AG20443 (cell line): ENCODE measurements around the gene RFNG.

ENCODE experiments used
- DNase-seq: peaks from one replicate; pipeline ENCODE4 v3.0.0; 2012; ENCODE audit warnings: low spot score, mixed read lengths

RFNG gene

DNA sequence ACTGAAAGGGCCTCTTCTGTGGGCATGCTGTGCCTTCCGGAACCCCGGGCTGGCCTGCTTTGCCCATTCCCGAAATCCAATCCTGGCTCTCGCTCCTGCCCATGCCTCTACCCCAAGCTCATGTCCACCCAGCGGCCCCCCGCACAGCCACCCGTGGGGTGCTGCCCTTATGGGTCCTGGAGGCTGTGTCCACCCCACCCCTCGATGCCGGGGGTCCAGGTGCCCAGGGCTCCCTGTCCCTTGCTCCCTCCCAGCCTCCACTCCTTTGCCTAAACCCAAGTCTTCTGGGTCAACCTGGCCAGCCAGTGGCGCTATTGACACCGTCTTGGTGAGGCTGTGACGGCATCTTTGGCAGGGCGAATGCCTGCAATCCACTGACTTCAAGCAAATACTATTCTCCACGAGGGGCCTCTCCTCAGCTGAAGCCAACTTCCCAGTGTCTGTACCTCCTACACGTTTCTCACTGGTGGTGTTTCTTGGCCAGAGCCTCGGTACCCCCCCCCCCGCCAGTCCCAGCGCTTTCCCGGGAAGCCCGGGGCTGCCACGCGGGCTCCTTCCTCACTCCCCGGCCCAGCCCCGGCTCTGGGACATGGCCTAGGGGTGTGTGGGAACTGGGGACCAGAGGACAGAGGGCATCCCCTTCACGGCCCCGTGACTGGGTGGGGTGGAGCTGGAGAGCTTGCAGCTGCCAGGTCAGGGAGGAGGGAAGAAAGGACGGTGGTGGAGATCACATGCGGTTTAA, 26.2 kb upstream of the RFNG start:
- DNase-seq: no peak

DNA sequence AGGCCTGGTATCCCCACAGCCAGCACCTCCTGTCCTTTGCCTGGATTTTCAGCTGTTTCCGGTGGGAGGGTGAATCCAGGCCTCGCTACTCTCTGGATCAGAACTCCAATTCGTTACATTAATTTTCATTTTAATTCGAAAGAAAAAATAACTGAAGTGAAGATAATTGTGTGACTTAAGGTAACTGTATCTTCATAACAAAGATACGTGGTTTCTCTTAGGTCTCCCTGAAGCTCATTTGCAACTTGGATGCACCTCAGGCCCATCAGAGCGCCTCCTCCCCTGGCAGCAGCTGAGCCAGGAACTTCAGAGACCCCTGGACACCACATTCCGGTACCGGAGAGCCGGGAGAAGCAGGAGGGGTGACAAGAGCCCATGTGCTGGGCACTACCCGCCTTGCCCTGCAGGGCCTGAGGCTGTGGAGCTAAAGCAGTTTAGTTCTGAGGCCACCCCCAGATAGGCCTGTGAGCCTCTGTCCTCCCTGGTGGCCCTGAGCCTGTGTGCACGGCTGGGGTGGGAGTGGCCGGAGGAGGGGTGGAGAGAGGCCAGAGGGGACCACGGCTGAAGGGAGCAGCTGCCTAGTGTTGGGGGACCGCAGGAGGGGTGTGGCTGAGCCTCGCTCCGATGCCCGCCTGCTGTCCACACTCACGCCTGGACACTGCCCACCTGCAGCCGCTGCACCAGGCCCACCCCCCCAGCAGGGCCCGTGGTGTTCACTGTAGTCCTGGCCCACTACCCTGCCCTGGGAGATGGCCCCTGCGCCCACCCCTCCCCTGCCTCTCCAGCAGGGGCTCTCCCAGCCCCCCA, 25.4 kb upstream of the RFNG start:
- no peak for DNase-seq

DNA sequence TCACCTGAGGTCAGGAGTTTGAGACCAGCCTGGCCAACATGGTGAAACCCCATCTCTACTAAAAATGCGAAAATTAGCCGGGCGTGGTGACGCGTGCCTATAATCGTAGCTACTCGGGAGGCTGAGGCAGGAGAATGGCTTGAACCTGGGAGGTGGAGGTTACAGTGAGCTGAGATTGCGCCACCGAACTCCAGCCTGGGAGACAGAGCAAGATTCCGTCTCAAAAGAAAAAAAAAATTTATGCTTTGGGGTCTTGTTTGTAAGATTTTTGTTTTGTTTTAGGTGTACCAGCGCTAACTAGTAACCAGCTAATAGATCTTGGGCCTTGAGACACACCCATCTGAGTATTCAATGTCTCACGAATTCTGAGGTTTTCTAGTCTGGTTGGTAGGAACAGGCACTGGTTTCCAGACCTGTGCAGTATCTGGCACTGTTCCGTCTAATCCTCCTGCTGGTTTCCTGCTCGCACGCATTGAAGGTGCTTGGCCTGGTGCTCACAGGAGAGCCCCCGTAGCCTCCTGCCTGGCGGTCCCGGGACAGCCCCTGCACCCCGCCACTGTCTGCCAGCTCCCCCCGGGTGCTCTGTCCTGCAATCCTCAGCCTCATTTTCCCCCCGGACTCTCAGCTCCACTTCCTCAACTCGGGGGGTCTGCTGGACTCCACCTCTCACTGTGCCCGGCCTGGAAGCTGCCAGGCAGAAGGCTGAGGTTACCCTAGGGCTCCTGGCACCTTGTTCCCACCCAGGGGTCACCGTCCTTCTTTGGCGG, 24.6 kb upstream of the RFNG start:
- DNase-seq: no peak

DNA sequence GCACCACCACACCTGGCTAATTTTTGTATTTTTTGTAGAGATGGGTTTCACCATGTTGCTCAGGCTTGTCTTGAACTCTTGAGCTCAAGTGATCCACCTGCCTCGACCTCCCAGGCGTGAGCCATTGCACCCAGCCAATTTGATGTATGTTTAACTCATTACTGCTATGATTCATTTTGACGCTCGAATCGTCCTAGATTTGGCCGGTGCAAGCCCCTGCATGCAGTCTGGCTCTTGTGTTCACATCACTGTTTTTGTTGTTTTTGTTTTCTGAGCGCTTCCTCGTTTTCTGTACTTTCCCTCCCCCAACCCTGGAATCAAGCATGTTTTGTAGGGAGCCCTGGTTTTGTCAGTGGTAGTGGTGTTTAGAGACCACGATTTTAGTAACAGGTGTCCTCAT, 21.8 kb upstream of the RFNG start:
- DNase-seq: no peak

DNA sequence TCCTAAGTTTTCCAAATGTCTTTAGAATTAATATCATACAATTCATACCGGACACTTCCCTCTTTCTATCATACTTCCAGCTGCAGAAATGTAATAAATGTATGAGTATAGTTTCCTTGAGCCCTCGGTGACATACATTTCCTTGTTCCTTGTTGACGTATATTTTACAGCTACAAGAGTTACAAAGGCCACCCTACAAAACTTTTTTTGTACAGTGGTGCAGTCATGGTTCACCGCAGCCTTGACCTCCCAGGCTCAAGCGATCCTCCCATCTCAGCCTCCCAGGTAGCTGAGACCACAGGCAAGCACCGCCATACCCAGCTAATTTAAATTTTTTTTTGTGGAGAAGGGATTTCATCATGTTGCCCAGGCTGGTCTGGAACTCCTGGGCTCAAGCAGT, 21.2 kb upstream of the RFNG start:
- no peak for DNase-seq

DNA sequence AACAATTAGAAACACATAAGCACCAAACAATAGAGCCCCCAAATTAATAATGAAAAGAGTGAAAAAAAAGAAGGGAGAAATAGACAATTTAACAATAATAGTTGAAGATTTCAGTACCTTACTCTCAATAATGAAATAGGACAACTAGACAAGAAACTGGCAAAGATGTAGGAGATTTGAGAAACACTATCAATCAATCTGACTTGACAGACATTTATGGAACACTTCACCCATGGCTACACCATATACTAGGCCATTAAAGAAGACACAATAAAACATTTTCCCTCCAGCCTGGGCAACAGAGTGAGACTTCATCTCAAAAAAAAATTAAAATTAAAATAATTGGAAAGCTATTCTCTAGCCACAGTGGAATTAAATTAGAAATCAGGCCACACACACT, 19.0 kb upstream of the RFNG start:
- no peak for DNase-seq

DNA sequence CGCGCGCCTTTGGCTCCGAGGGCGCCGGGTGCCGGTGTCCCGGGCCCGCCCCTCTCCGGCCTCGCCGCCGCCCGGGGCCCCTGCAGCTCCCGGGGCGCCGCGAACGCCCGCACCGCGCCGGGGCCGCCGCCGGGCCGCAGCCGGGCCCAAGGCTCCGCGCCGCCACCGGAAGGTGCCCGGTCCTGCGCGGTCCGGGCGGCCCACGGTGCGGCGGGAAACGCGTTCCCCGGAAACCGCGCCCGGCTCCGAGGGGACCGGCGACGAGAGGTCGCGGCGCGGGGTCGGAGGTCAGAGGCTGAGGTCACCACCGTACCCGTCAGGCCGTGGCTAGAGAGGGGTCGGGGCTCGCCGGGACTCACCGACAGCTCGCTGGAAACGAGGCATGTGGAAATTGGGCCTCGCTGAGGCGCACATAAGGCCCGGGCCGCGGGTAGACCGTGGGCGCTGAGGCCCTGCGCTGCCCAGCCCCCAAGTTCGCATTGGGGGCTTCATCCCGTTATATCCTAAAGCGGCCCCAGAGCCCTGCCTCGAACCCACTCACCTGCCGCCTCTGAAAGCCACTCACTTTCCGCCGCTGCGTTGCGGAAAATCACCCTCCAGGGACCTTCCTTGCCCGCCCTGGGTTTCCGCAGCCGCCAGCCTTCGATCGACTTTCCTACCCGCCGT, 14.2 kb upstream of the RFNG start, which contains the start of gene DUS1L:
Gene DUS1L (minus strand): TSS at position 167 of the 666 bp plus-strand sequence. CDS start 745 bp downstream, outside the sequence.
- DNase-seq: peak; percentile 97

DNA sequence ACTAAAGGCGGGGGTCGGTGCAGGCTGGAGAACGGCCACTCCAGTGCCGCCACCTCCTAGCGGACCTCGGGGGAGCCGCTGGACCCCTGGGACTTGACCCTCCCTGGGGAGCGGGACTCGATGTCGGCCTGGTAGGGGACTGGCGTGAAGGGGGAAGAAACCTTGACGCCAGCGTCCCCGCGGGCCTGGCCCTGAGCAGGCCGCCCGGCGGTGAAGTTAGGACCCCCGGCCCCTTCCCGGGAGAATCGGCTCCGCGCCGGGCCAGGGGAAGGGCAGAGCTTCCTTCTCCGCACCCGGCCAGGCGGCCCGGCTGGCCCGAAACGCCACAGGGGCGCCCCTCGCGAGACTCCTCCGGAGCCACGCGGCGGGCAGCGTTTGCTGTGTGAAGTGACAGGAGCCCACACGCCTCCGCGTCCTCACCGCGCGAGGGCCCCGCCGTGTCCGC, 13.6 kb upstream of the RFNG start:
- DNase-seq: no peak

DNA sequence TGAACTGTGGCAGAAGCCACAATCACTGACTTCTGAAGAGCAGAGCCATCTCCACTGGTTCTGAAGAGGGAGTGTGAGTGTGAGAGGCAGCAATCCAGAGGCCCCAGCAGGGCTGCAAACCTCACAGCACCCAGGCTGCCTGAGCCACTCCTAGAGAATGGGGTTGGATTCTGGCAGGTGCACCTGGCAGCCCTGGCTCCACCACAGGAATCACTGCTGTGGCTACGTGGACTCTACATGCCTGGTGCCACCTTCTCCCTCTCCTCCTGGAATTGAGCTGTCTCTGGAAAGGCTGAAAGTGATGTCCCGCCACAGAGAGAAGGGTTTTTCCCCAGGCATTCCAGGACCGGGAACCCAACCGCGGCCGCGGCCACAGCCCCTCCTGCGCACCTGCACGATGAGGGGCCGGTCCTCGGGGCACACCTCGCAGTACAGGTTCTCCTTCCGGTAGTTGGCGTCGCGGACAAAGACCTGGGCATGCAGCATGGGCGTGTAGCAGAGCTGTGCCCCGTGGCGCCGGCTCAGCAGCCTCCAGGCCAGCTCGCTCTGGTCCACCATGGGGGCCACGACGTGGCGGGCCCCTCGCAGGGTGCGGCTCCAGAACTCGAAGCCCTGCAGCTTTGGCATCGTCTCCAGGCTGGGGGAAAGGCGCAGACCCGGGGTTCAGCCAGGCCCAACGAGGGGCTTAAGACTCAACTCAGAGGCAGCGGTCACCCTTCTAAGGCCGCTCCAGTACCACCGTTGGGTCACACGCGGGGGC, 13.0 kb upstream of the RFNG start:
- no peak for DNase-seq

DNA sequence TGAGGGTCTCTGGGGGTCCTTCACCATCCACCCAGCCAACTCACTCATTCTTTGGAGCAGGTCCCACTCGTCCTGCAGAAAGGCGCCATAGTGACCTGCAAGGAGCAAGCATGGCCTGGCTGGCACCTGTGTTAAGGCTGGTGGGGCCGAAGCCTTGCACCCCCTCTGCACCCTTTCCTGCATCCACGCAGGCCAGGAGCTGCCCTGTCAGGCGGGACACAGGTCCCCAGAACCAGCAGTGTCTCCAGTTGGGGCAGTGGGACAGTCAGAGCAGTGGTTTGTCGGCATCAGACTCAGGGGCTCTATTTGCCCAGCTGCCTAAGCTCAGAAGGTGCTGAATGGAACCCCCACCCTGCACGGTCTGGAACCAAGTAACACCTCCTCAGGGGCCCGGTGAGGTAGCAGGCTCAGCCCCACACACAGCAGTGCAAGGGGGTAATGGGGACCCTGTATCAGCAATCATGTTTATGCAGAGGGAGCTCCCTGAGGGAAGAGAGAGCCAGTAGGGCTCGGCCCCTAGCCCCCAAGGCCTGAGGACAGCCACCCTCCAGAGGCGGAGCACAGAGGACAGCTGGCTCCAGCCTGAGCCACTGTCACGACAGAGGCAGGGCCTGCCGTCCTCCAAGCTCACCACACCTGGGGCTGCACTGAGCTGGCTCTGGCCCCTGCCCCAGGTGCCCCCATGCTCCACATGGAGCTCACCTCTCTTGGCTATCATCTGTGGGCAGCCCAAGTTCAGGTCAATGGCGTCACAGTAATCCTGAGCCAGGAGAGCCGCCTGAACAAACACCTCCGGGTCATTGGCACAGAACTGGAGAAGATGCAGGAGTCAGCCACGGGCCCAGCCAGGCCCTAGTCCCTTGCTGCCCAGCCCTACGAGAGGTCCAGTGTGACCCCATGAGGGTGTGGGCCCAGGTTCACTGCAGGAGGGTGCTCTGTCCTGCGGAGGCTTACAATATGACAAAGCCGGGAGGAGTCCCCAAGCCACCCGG, 12.1 kb upstream of the RFNG start:
- DNase-seq: no peak

DNA sequence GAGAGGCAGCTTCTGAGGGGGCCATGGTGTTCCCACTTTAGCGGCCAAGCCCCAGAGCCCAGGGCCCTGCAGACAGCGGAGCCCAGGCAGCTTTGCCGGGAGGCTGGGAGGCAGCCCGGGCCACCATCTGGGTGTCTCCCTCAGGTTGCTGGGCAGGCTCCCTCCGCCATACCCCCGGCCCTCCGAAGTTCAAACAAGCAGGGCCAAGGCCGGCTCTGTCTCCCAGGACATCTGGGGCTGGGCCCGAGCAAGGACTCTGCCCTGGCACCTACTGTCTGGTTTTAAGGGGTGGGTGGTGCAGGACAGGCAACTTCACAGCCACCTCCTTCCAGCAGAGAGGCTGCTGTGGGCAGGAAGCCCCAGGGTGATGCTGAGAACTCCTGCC, 11.4 kb upstream of the RFNG start:
- no peak for DNase-seq

DNA sequence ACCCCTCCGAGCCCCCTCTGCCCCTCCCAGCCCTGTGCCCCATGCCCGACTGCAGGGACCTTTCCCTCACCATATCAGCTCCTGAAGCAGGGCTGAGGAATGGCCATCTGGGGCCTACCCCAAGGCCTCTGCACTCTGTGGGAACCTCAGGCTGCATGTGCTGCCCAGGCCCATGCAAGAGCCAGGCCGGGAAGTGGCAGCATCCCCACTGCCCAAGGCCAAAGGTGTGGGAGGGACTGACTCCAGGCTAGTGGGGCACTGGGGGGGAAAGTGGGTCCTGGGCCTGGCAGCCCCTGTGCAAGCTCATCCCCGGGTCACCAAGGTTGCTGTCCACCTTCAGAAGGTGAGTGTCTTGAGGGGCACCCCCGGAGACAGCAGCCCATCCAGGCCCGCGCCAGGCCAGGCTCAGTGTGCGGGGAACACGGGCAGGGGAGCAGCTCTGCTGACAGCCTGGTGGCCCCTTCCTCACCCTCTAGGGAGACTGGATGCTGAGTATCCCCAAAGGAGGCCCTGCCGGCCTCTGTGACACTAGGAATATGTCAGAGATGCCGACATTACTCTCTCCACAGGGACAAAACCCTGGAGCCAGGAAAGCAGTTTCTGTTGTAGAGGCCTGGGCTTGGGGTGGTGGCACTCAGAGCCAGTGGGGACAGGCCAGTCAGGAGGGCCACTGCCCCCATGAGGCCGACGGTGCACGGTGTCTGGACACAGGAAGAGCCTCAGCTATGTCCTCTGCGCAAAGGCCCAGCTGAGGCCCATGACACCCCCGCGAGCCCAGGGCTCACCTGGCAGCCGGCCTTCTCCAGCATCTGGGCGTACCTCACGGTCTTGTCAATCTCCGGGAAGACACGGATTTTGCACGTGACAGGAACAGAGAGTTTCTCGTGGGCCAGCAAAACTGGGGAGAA, 10.7 kb upstream of the RFNG start:
- no peak for DNase-seq

DNA sequence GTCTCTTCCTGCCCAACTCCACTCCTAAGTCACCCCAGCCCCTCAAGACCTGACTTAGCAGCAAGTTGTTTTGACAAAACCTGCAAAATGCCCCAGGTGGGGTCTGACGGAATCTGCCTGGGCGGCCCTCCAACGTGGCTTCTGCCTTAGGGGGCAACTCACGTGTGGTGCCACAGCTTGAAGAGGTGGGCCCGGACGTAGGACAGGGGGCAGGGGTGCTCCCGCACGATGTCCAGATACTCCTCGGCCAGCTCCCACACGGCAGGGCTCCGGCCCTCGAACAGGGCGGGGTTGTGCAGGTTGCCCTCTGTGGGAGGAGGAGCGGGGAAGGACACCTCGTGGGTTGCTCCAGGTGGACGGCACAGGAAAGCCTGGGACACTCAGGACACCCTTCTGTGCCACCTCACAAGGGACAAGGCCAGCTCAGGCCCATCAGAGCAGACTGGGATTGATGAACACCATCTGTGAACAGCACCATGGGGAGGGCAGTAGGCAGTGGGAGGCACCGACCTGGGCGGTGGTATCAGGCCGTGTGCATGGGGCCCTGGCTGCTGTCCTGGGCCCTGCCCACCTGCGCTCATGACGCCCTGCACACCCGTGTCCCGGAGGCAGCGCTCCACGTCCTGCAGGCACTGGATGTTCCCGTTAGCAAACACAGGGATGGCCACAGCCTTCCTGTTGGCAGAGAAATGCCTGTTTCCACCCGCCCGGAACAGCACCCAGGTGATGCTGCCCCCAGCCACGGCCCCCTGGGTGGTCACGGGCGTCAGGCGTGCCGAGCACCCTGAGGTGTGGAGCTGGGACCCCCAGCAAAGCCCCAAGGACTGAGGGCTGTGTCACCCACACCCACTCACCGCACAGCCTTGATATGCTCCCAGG, 9.7 kb upstream of the RFNG start:
- DNase-seq: no peak

DNA sequence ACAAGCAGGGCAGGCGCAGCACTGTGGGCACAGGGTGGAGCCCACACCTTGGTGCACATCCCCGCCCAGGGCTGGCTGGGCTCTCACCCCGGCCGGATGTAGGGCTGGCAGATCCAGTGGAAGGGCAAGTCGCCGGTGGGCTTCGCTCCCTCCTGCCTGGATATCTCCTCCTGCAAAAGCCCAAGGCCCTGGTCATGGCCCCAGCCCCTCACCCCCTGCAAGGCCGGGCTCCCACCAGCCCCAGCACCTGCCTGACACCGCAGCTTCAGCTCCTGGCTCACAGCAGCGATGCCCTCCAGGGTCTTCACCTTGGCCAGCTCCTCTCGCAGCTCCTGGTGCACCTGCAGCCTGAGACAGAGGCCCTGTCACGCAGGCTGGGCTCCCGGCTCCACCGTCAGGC, 9.0 kb upstream of the RFNG start:
- no peak for DNase-seq

DNA sequence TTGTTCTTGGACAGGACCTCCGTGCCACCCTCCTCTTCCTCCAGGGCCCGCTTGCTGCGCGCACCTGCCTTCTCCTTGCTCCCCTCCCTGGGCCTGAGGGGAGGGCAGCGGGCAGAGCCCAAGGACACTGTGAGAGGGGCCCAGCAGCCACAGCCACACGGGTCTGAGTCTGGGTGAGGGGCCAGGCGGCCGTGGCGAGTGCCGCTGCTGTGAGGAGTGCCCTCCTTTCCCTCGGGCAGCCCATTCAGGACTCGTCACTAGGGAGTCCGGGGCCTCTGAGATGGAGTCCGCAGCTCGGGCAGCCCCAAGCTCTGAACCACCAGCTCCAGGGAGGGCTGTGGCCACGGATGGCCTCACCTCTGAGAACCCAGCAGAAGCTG, 8.4 kb upstream of the RFNG start:
- no peak for DNase-seq

DNA sequence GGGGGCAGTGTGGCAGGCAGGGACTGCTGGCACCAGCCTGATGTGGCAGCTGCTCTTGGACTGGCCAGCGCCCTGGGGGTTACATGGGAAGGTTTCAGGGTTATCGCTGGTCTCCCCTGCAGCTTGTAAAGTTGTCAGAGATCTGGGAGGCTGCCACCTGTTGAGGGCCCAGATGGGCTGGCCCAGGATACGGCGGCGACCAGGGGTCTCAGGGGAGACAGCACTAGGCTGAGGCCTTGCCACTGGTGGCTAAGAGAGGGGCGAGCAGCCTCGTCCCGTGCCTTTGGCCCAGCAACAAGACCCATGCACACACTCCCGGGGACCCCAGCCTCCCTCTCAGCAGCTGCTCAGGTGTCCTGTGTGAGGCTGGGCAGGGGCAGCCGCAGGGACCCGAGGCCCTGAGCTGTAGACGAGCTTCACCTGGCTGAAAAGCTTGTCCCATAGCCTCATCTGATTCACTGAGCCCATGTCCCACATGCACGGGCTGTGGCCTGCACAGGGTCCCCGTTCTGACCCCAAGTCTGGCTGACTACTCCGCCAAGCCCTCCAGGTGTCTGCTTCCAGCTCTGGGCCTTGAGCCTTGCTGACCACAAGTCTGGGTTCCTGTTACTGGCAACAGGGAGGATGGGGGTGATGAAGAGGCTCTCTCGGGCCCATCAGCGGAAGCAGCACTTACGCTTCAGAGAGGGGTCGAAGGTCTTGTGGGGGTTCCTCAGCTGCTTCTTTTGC, 7.8 kb upstream of the RFNG start:
- DNase-seq: no peak

DNA sequence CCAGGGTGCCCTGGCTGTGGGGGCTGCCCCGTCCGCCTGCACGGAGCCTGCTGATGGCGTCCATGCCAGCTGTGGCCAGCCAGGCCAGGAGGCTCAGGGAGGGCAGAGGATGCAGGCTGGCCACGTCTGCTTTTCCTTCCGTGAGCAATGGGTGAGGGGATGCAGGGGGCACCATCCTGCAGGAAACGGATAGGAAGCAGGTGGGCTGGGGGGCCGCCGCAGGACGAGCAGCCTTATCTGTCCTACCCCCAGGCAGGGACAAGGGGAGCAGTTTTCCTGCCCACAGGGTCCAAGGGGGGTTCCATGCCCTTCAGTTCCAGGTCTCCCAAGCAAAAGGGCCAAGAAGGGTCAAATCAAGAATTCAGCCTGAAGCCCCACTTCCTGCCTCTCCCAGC, 7.2 kb upstream of the RFNG start:
- DNase-seq: no peak
